Keratinocyte (primary cell): Measurements from ENCODE around the gene SYNCRIP. TPM values are rescaled to one million over a fixed set of nuclear protein-coding genes. Genes with fewer than 3 reads are reported as not detected.
A peak's percentile ranks its signal among the peaks of the same experiment; 100 is the strongest.

ENCODE experiments used
- DNase-seq: peaks from one replicate; pipeline ENCODE4 v3.0.0-alpha.2; 2011; ENCODE audit warnings: low read depth, missing footprints, low spot score
- FAIRE-seq: peaks from 2 replicates; lab custom pipeline; 2011; peaks lifted over from hg19 to GRCh38; lab: Jason Lieb, UNC
- H2AFZ ChIP-seq: 2 replicates; pipeline ENCODE4 v1.6.0; 2012; ENCODE audit warnings: low read length, control low read depth, inconsistent platforms; ENCODE audit not compliant: control insufficient read depth
- H3K27ac ChIP-seq: 2 replicates; pipeline ENCODE4 v1.5.1; 2011; ENCODE audit warnings: low read length; ENCODE audit not compliant: control insufficient read depth, insufficient read depth
- H3K27me3 ChIP-seq: 3 replicates; pipeline ENCODE4 v1.6.0; 2011; ENCODE audit warnings: low read length; ENCODE audit not compliant: control insufficient read depth, insufficient read depth; ENCODE audit errors: extremely low read depth
- H3K36me3 ChIP-seq, 2 experiments: 2 replicates in 1 of 2; 3 replicates in 1 of 2; pipeline ENCODE4 v1.5.1; 2011; ENCODE audit warnings: low read length in 2 of 2, mild to moderate bottlenecking in 1 of 2; ENCODE audit not compliant: control insufficient read depth in 2 of 2, insufficient read depth in 2 of 2; ENCODE audit errors: extremely low read depth in 1 of 2
- H3K4me1 ChIP-seq: 3 replicates; pipeline ENCODE4 v1.5.1; 2011; ENCODE audit warnings: low read length; ENCODE audit not compliant: control insufficient read depth, insufficient read depth; ENCODE audit errors: extremely low read depth
- H3K4me2 ChIP-seq: 3 replicates; pipeline ENCODE4 v1.6.0; 2011; ENCODE audit warnings: low read depth, low read length; ENCODE audit not compliant: control insufficient read depth, insufficient read depth; ENCODE audit errors: extremely low read depth
- H3K4me3 ChIP-seq, 3 experiments: fragments of 200-600 bp in 1 of 3; sonication (generic) in 1 of 3; 2 replicates in 2 of 3; 3 replicates in 1 of 3; pipeline ENCODE4 v1.5.1; 2011 to 2016; ENCODE audit warnings: low read length in 3 of 3, mild to moderate bottlenecking in 3 of 3, control low read depth in 2 of 3, inconsistent platforms in 1 of 3, low read depth in 1 of 3, mixed read lengths in 1 of 3, mixed run types in 1 of 3, moderate library complexity in 1 of 3; ENCODE audit not compliant: control insufficient read depth in 2 of 3, insufficient read depth in 2 of 3; ENCODE audit errors: extremely low read depth in 1 of 3
- H3K79me2 ChIP-seq: 2 replicates; pipeline ENCODE4 v1.6.0; 2012; ENCODE audit warnings: low read length; ENCODE audit not compliant: control insufficient read depth, insufficient read depth
- H3K9ac ChIP-seq: 3 replicates; pipeline ENCODE4 v1.6.0; 2011; ENCODE audit warnings: low read length; ENCODE audit not compliant: control insufficient read depth, insufficient read depth; ENCODE audit errors: extremely low read depth
- H3K9me1 ChIP-seq: 3 replicates; pipeline ENCODE4 v1.6.0; 2011; ENCODE audit warnings: low read length; ENCODE audit not compliant: control insufficient read depth, insufficient read depth; ENCODE audit errors: extremely low read depth
- H3K9me3 ChIP-seq: 2 replicates; pipeline ENCODE4 v1.5.1; 2012; ENCODE audit warnings: low read depth, low read length; ENCODE audit not compliant: control insufficient read depth
- H4K20me1 ChIP-seq: 3 replicates; pipeline ENCODE4 v1.6.0; 2011; ENCODE audit warnings: low read length; ENCODE audit not compliant: control insufficient read depth, insufficient read depth; ENCODE audit errors: extremely low read depth
- EZH2 ChIP-seq: IDR thresholded peaks from one replicate; pipeline ENCODE4 v1.6.1; 2012; ENCODE audit warnings: inconsistent platforms, mild to moderate bottlenecking, low read length, moderate library complexity
- dilution Hi-C: fragments of 300-500 bp; cut with MboI; formaldehyde crosslinking; loops from one replicate; pipeline ENCODE4 v1.7.0; 2020; ENCODE audit warnings: low sequenced_read_pairs; ENCODE audit not compliant: extremely low pct_ligation_motif_present
- polyA minus RNA-seq, 3 experiments: library from RNA; depleted of rRNA, polyadenylated mRNA; stranded (reverse); fragments of >200 nt; gene quantifications; 1 replicate in 1 of 3; 2 replicates in 1 of 3; 3 replicates in 1 of 3; pipeline ENCODE4 v1.2.3, GENCODE V29; 2011
- polyA plus RNA-seq, 5 experiments: library from polyadenylated mRNA; depleted of rRNA in 3 of 5; stranded (reverse) in 3 of 5; stranded (forward) in 1 of 5; unstranded in 1 of 5; fragments of >200 nt; gene quantifications; 1 replicate in 1 of 5; 2 replicates in 3 of 5; 3 replicates in 1 of 5; pipeline versions ENCODE4 v1.2.1 to v1.2.3, GENCODE V29; 2011 to 2012; ENCODE audit warnings: missing spikeins in 2 of 5, low read depth in 1 of 5, low replicate concordance in 1 of 5
- TF ChIP-seq, protein P1 (sequence below), 3 experiments: IDR thresholded peaks in 1 of 3; conservative IDR thresholded peaks in 1 of 3; optimal IDR thresholded peaks in 1 of 3; 2 replicates in 2 of 3; 3 replicates in 1 of 3; pipeline versions ENCODE3 to v1.5.1; 2011; ENCODE audit warnings: low read length in 3 of 3, mild to moderate bottlenecking in 3 of 3, moderate library complexity in 2 of 3, control low read depth in 1 of 3, inconsistent platforms in 1 of 3; ENCODE audit not compliant: insufficient read depth in 2 of 3; ENCODE audit errors: extremely low read depth in 1 of 3

The SYNCRIP gene
- polyA plus RNA-seq: 20.3 to 56.8 TPM (median 22.6 TPM) in 3 replicates
- 155 TPM for polyA plus RNA-seq (2011; ENCODE audit: low read depth)
- 28.7 and 54.7 TPM in 2 replicates for polyA plus RNA-seq (2011; cell fraction: cytosol; rRNA removed)
- polyA plus RNA-seq (2011; cell fraction: nucleus; rRNA removed): 54.3 and 69.9 TPM in 2 replicates
- 75.2 and 130 TPM in 2 replicates for polyA plus RNA-seq (2012; ENCODE audit: low replicate concordance)
- polyA minus RNA-seq: 11.7 to 59.2 TPM (median 22.3 TPM) in 3 replicates
- polyA minus RNA-seq (2011; cell fraction: cytosol; rRNA and poly(A)+ RNA removed): 20.0 TPM
- 21.3 and 48.4 TPM in 2 replicates for polyA minus RNA-seq (2011; cell fraction: nucleus; rRNA and poly(A)+ RNA removed)

DNA sequence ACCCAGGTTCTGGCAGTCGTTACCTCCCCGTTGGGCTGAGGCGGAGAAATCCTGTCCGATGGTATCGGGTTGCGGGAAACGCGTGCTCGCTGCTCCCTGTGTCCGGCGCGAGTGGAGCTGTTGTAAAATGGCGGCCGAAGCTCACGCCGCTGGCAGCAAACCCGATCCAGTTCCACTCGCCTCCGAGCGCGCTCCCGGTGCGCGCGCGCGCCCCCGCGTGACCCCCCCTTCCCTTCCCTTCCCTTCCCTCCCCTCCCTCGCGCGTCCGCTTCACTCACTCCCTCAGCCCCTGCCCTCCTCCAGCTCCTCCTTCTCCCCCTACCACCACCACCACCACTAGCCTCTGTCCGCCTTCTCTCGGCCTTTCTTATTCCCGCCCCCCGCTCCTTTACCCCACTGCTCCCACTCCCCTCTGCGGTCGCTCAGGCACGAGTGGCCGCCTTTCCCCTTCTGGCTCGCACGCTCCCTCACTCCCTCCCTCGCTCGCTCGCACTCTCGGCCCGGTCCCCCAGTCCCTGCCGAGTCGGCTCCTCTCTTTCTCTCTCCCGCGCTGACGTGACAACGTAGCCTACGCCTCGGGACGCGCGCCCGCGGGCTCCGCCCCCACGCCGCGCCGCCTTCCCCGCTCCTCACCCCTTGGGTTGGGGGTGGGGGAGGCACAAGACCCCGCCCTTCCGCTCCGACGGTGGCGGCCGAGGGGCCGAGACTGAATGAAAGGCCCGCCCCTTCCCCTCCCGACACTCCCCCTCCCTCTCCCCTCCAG, at the start of gene SYNCRIP:
SYNCRIP (minus strand) TSS at position 113 of the 763 bp plus-strand sequence. CDS start 1,447 bp downstream, outside the sequence.
- Histone ChIP-seq H3K4me2 (peak within 1 kb of the TSS; percentile 95), H4K20me1 (peaks cover 17% of the 10 kb centered on the region), H2AFZ (peak within 1 kb of the TSS; percentile 79), H3K79me2 (peaks cover 48% of the 10 kb centered on the region), H3K9me1 (no peaks in the 10 kb centered on the region), H3K9ac (peak within 1 kb of the TSS; percentile 100), H3K9me3 (no peaks in the 10 kb centered on the region), H3K27me3 (no peaks in the 10 kb centered on the region), H3K27ac (peak within 1 kb of the TSS; percentile 98), H3K4me3 (peak within 1 kb of the TSS; percentile 94 to 100 (median 94)), H3K36me3 (peaks cover 3 to 15% of the 10 kb centered on the region in 2 experiments), H3K4me1 (peaks cover 22% of the 10 kb centered on the region)
- dilution Hi-C loops: loop anchor here (5.0 kb wide), 1 partner anchor 46 kb away; no protein-coding TSS in a partner anchor
- TF ChIP-seq, protein P1, sequence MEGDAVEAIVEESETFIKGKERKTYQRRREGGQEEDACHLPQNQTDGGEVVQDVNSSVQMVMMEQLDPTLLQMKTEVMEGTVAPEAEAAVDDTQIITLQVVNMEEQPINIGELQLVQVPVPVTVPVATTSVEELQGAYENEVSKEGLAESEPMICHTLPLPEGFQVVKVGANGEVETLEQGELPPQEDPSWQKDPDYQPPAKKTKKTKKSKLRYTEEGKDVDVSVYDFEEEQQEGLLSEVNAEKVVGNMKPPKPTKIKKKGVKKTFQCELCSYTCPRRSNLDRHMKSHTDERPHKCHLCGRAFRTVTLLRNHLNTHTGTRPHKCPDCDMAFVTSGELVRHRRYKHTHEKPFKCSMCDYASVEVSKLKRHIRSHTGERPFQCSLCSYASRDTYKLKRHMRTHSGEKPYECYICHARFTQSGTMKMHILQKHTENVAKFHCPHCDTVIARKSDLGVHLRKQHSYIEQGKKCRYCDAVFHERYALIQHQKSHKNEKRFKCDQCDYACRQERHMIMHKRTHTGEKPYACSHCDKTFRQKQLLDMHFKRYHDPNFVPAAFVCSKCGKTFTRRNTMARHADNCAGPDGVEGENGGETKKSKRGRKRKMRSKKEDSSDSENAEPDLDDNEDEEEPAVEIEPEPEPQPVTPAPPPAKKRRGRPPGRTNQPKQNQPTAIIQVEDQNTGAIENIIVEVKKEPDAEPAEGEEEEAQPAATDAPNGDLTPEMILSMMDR (optimal IDR thresholded peaks at IDR 0.05 in 1 of 3, IDR thresholded peaks at IDR 0.05 in 1 of 3, conservative IDR thresholded peaks at IDR 0.05 in 1 of 3; ENCODE audit: extremely low read depth in 1 of 3, insufficient read depth in 2 of 3, low read length in 3 of 3): no peak
- TF ChIP-seq EZH2: no peak
- FAIRE-seq: no peak
- DNase-seq: no peak

DNA sequence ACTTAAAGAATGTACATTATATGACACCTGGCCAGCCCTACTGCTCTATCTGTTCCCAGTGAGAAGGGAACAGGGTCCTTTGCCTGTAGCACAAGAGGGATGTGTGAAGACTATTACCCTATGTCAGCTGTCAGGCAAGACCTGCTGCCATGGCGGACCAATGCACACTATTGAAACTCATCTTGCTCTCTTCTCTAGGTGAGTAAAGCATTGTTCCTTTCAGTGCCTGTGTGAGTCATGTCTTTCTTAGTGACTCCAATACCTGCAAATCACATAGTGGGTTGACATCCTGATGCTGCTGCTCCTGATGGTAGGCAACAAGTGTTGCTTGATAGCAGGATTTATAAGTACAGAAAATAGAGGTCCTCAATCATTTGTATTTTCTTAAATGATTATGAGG, 48.8 kb upstream of the SYNCRIP start:
- FAIRE-seq (no peak), DNase-seq (no peak)
- Histone ChIP-seq H3K9me1 (no peaks in the 10 kb centered on the region), H4K20me1 (no peaks in the 10 kb centered on the region), H3K4me1 (no peaks in the 10 kb centered on the region), H3K9me3 (no peaks in the 10 kb centered on the region), H3K27me3 (no peaks in the 10 kb centered on the region), H3K4me3 (no peak overlapping the region), H3K27ac (no peak overlapping the region), H3K9ac (no peak overlapping the region), H3K36me3 (no peaks in the 10 kb centered on the region), H3K79me2 (no peaks in the 10 kb centered on the region), H3K4me2 (no peak overlapping the region), H2AFZ (no peak overlapping the region)
- TF ChIP-seq, protein P1 (optimal IDR thresholded peaks at IDR 0.05 in 1 of 3, IDR thresholded peaks at IDR 0.05 in 1 of 3, conservative IDR thresholded peaks at IDR 0.05 in 1 of 3; ENCODE audit: extremely low read depth in 1 of 3, insufficient read depth in 2 of 3, low read length in 3 of 3): no peak
- TF ChIP-seq EZH2: no peak
- dilution Hi-C loops: no loop called here
